GM12878 (cell line): Measurements from ENCODE around the gene STX1B. TPM values are rescaled to one million over a fixed set of nuclear protein-coding genes. Genes with fewer than 3 reads are reported as not detected.

Source experiments
- ATAC-seq: fragments of 200-7000 bp; cut with Tn5 transposase; 3 replicates; pipeline ENCODE4 v1.9.1; 2020; ENCODE audit warnings: mild to moderate bottlenecking, moderate library complexity
- BruUV-seq: library from RNA; stranded (reverse); fragments of 400-500 nt; replicated peaks from 2 replicates; lab custom pipeline; 2021; lab: Mats Ljungman, UMichigan
- CTCF ChIA-PET: fragments of 300-600 bp; sonication (Branson Sonifier 250); formaldehyde crosslinking; extraction: SDS; loops from one replicate; lab custom pipeline; 2021; ENCODE audit warnings: inconsistent platforms; lab: Yijun Ruan, JAX
- POLR2A ChIA-PET: fragments of 350-600 bp; formaldehyde crosslinking; extraction: SDS; loops from one replicate; lab custom pipeline; 2021; ENCODE audit warnings: inconsistent platforms; lab: Charles Lee
- RAD21 ChIA-PET: fragments of 300-600 bp; sonication (Branson Sonifier 250); formaldehyde crosslinking; loops from one replicate; lab custom pipeline; 2023; ENCODE audit warnings: antibody characterized with exemption; ENCODE audit not compliant: unreplicated experiment; lab: Charles Lee
- SMC1A ChIA-PET: fragments of 300-600 bp; sonication (Branson Sonifier 250); formaldehyde crosslinking; loops from one replicate; lab custom pipeline; 2023; ENCODE audit not compliant: unreplicated experiment, uncharacterized antibody; lab: Charles Lee
- DNase-seq: peaks from one replicate; pipeline ENCODE4 v3.0.0-alpha.2; 2011; ENCODE audit warnings: low read depth, low spot score
- FAIRE-seq: peaks from 3 replicates; lab custom pipeline; 2011; peaks lifted over from hg19 to GRCh38; lab: Jason Lieb, UNC
- H2AFZ ChIP-seq: 2 replicates; pipeline ENCODE4 v1.6.0; 2011; ENCODE audit warnings: low read depth, low read length, control low read depth; ENCODE audit not compliant: control insufficient read depth
- H3K27ac ChIP-seq: 2 replicates; pipeline ENCODE4 v1.5.1; 2011; ENCODE audit warnings: control low read depth; ENCODE audit not compliant: control insufficient read depth, insufficient read depth
- H3K27me3 ChIP-seq, 2 experiments: replicated peaks in 1 of 2; 2 replicates each; pipeline versions ENCODE4 v1.6.0 to v1.6.1; 2011; ENCODE audit warnings: low read length in 1 of 2; ENCODE audit not compliant: control insufficient read depth in 2 of 2, insufficient read depth in 2 of 2
- H3K36me3 ChIP-seq, 2 experiments: 2 replicates each; pipeline ENCODE4 v1.5.1; 2011; ENCODE audit warnings: low read length in 1 of 2; ENCODE audit not compliant: control insufficient read depth in 2 of 2, insufficient read depth in 2 of 2
- H3K4me1 ChIP-seq: 2 replicates; pipeline ENCODE4 v1.6.1; 2011; ENCODE audit warnings: mild to moderate bottlenecking, low read length, moderate library complexity, mixed read lengths; ENCODE audit not compliant: control insufficient read depth, insufficient read depth
- H3K4me2 ChIP-seq: 2 replicates; pipeline ENCODE4 v1.6.0; 2011; ENCODE audit warnings: control low read depth; ENCODE audit not compliant: control insufficient read depth, insufficient read depth
- H3K4me3 ChIP-seq: fragments of 200-600 bp; sonication (generic); 2 replicates; pipeline ENCODE4 v1.5.1; 2016
- H3K79me2 ChIP-seq: 2 replicates; pipeline ENCODE4 v1.6.0; 2011; ENCODE audit warnings: low read length; ENCODE audit not compliant: control insufficient read depth, insufficient read depth
- H3K9ac ChIP-seq: 2 replicates; pipeline ENCODE4 v1.8.0; 2011; ENCODE audit warnings: low read length, control low read depth, mixed read lengths; ENCODE audit not compliant: control insufficient read depth, insufficient read depth
- H3K9me3 ChIP-seq: replicated peaks from 3 replicates; pipeline ENCODE4 v1.5.1; 2011; ENCODE audit warnings: mild to moderate bottlenecking, low read length; ENCODE audit not compliant: control insufficient read depth, insufficient read depth
- H4K20me1 ChIP-seq: 2 replicates; pipeline ENCODE4 v1.6.0; 2011; ENCODE audit not compliant: control insufficient read depth, insufficient read depth
- CREB1 ChIP-seq: IDR thresholded peaks from 2 replicates; pipeline ENCODE4 v1.6.1; 2012; ENCODE audit warnings: low read depth, mild to moderate bottlenecking, inconsistent platforms
- E2F8 ChIP-seq: fragments of 450-650 bp; IDR thresholded peaks from 2 replicates; pipeline ENCODE4 v1.6.1; 2018; ENCODE audit warnings: mild to moderate bottlenecking, low read depth, moderate library complexity; ENCODE audit not compliant: partially characterized antibody
- ETV6 ChIP-seq, 2 experiments: fragments of 450-650 bp in 1 of 2; IDR thresholded peaks in 1 of 2; conservative IDR thresholded peaks in 1 of 2; 2 replicates each; pipeline ENCODE4 v1.6.1; 2014; ENCODE audit warnings: antibody characterized with exemption in 1 of 2, borderline replicate concordance in 1 of 2, low read depth in 1 of 2, mild to moderate bottlenecking in 1 of 2, moderate library complexity in 1 of 2
- FOS ChIP-seq: IDR thresholded peaks from 3 replicates; pipeline ENCODE4 v1.6.1; 2011; ENCODE audit warnings: borderline replicate concordance; ENCODE audit not compliant: insufficient read length; ENCODE audit errors: extremely low read depth
- FOXK2 ChIP-seq: fragments of 450-650 bp; IDR thresholded peaks from 2 replicates; pipeline ENCODE4 v1.6.1; 2017; ENCODE audit warnings: mild to moderate bottlenecking, moderate library complexity
- GABPA ChIP-seq: IDR thresholded peaks from 2 replicates; pipeline ENCODE4 v1.6.1; 2014; ENCODE audit warnings: antibody characterized with exemption, low read depth, mild to moderate bottlenecking, inconsistent platforms
- KDM1A ChIP-seq: fragments of 200-600 bp; sonication (generic); IDR thresholded peaks from 2 replicates; pipeline ENCODE4 v1.6.1; 2016; ENCODE audit warnings: borderline replicate concordance
- MYB ChIP-seq: fragments of 150-350 bp; IDR thresholded peaks from 2 replicates; pipeline ENCODE4 v1.6.1; 2014; ENCODE audit warnings: mild to moderate bottlenecking, low read depth, low read length, borderline replicate concordance
- NFYA ChIP-seq: IDR thresholded peaks from 2 replicates; pipeline ENCODE4 v1.6.1; 2011; ENCODE audit warnings: low read depth, mild to moderate bottlenecking, low read length, improper control_type of control experiment, borderline replicate concordance
- RAD21 ChIP-seq: IDR thresholded peaks from 2 replicates; pipeline ENCODE4 v1.6.1; 2011; ENCODE audit warnings: mild to moderate bottlenecking, low read depth, low read length, moderate library complexity; ENCODE audit not compliant: insufficient read depth
- RCOR1 ChIP-seq: conservative IDR thresholded peaks from 2 replicates; pipeline ENCODE4 v1.6.1; 2012; ENCODE audit warnings: low read depth, low read length, improper control_type of control experiment
- RUNX3 ChIP-seq: IDR thresholded peaks from 2 replicates; pipeline ENCODE4 v1.6.1; 2012; ENCODE audit warnings: low read length, inconsistent platforms
- SKIL ChIP-seq: fragments of 450-650 bp; IDR thresholded peaks from 2 replicates; pipeline ENCODE4 v1.6.1; 2017; ENCODE audit warnings: mild to moderate bottlenecking, low read depth, inconsistent platforms; ENCODE audit not compliant: poor library complexity, severe bottlenecking
- TBL1XR1 ChIP-seq: IDR thresholded peaks from 2 replicates; pipeline ENCODE4 v1.6.1; 2012; ENCODE audit warnings: low read depth, low read length, improper control_type of control experiment
- WRNIP1 ChIP-seq: IDR thresholded peaks from 2 replicates; pipeline ENCODE4 v1.6.1; 2011; ENCODE audit warnings: low read depth, low read length, improper control_type of control experiment, borderline replicate concordance
- WGBS: methylation state at CpG from one replicate; pipeline ENCODE4 v1.1.6; 2016; ENCODE audit warnings: low lambda C conversion rate; ENCODE audit not compliant: insufficient replicate concordance, insufficient coverage; ENCODE audit errors: missing lambda C conversion rate; 5-methylcytosine and 5-hydroxymethylcytosine counted together
- in situ Hi-C: fragments of 300-500 bp; cut with MboI; formaldehyde crosslinking; loops from 9 replicates; pipeline ENCODE4 v1.14.3; 2018; ENCODE audit warnings: mixed read lengths
- intact Hi-C: fragments of 100-400 bp; cut with micrococcal nuclease; formaldehyde crosslinking; loops from one replicate; pipeline ENCODE4 v1.14.2; 2022; ENCODE audit not compliant: unreplicated experiment
- polyA plus RNA-seq, 11 experiments: library from polyadenylated mRNA; depleted of rRNA in 4 of 11; unstranded in 6 of 11; stranded (reverse) in 5 of 11; fragments of >200 nt; fragmentation: Nextera tagmentation in 4 of 11; fragmentation: Illumina TruSeq in 1 of 11; extraction: Ambion mirVana in 4 of 11; extraction: Trizol in 1 of 11; gene quantifications; 1 replicate in 1 of 11; 2 replicates in 10 of 11; pipeline versions ENCODE4 v1.2.1 to v1.2.3, GENCODE V29; 2011 to 2016; ENCODE audit warnings: inconsistent platforms in 2 of 11, missing spikeins in 2 of 11, low read depth in 1 of 11
- total RNA-seq, 4 experiments: library from RNA; depleted of rRNA in 3 of 4; stranded (reverse); fragments of >200 nt in 3 of 4; fragmentation: Illumina TruSeq in 1 of 4; extraction: Trizol in 1 of 4; gene quantifications; 2 replicates each; pipeline versions ENCODE4 v1.2.1 to v1.2.3, GENCODE V29; 2013 to 2021

The STX1B gene
- total and polyA plus RNA-seq, 10 of the 15 experiments (the other 5 are each of a cell fraction or from before 2014, with no cell fraction given): 0.22 to 2.5 (median 1.1) TPM

GRCh38 chr16:31033709-31034492, 23.5 kb upstream of the STX1B start:
- RAD21 ChIA-PET: interaction anchor here (0.7 to 2.6 kb wide), 3 partner anchors 38 to 108 kb away, joined by 4 to 12 read pairs (median 5); partner anchors contain the start of genes ZNF646 and ZNF668
- Histone ChIP-seq H3K79me2 (peaks cover 7% of the 10 kb centered on the region), H3K36me3 (peaks cover 0 to 5% of the 10 kb centered on the region in 2 experiments; a peak in 2 of 4 replicates), H3K27me3 (no peaks in the 10 kb centered on the region), H3K4me1 (no peaks in the 10 kb centered on the region; the same call in 1 of the 2 replicates), H3K4me3 (peak overlapping the region; percentile 86), H2AFZ (peak overlapping the region; percentile 93), H3K9me3 (no peaks in the 10 kb centered on the region), H3K9ac (peak overlapping the region; percentile 63), H3K4me2 (peak overlapping the region; percentile 63), H3K27ac (peak overlapping the region; percentile 73), H4K20me1 (no peaks in the 10 kb centered on the region)
- WGBS: 7% methylated on average over 37 of the region's 47 CpGs
- ATAC-seq: peak; percentile 83
- TSS peak; percentile 86 for BruUV-seq
- SMC1A ChIA-PET: no interaction called here
- in situ Hi-C loops: no loop called here
- POLR2A ChIA-PET: interaction anchor here (0.6 to 2.2 kb wide), 5 partner anchors 38 to 637 kb away, joined by 3 to 10 read pairs (median 6); partner anchors contain the start of genes VKORC1, ZNF646 and ZNF668
- intact Hi-C loops: loop anchor here (1.0 kb wide), 2 partner anchors 40 to 60 kb away; partner anchors contain the start of genes VKORC1, ZNF646 and ZNF668
- peak; percentile 97 for FAIRE-seq
- CTCF ChIA-PET: interaction anchor here (0.5 to 1.7 kb wide), 4 partner anchors 35 to 108 kb away, joined by 3 to 5 read pairs (median 4); partner anchors contain the start of gene HSD3B7
- peak; percentile 54 for DNase-seq
- no peak for TF ChIP-seq FOXK2
- no peak for TF ChIP-seq TBL1XR1
- TF ChIP-seq NFYA: no peak
- no peak for TF ChIP-seq RCOR1
- no peak for TF ChIP-seq RAD21
- no peak for TF ChIP-seq E2F8
- no peak for TF ChIP-seq FOS
- no peak; the same call in 1 of the 2 replicates for TF ChIP-seq GABPA
- TF ChIP-seq KDM1A: no peak
- TF ChIP-seq ETV6 (conservative IDR thresholded peaks at IDR 0.05 in 1 of 2, IDR thresholded peaks at IDR 0.05 in 1 of 2; ENCODE audit: borderline replicate concordance in 1 of 2, low read depth in 1 of 2): no peak
- TF ChIP-seq RUNX3: no peak
- no peak for TF ChIP-seq SKIL
- no peak for TF ChIP-seq CREB1
- TF ChIP-seq MYB: no peak
- TF ChIP-seq WRNIP1: no peak
